A204.1 (cell line): ENCODE measurements around the gene CNIH3.
"Not testable (repeated sequence)": the region's sequence is repeated elsewhere in the genome, so short reads cannot be mapped to it uniquely, and the experiment has no call there.

Experiments
- FAIRE-seq: peaks from 2 replicates; lab custom pipeline; 2012; peaks lifted over from hg19 to GRCh38; lab: Jason Lieb, UNC

The CNIH3 gene

DNA sequence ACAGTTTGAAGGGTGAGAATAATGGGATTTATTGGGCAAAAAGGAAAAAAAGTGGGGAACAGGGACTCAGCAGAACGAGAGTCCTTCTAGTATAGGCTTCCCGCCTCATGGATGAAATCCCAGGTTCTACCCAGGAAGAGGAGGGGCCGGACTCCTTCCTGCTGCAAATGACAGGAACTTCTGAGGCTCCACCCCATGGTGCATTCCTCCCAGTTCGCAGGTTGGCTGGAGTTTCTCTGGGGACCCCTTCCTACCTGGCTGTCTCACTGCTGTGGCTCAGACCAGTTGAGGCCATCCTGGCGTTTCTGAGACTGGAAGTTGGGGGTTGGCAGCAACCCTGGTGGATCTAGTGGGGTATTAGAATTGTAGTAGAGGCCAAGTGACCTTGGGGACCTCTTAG, 27.5 kb downstream of the CNIH3 start:
- FAIRE-seq = no peak

DNA sequence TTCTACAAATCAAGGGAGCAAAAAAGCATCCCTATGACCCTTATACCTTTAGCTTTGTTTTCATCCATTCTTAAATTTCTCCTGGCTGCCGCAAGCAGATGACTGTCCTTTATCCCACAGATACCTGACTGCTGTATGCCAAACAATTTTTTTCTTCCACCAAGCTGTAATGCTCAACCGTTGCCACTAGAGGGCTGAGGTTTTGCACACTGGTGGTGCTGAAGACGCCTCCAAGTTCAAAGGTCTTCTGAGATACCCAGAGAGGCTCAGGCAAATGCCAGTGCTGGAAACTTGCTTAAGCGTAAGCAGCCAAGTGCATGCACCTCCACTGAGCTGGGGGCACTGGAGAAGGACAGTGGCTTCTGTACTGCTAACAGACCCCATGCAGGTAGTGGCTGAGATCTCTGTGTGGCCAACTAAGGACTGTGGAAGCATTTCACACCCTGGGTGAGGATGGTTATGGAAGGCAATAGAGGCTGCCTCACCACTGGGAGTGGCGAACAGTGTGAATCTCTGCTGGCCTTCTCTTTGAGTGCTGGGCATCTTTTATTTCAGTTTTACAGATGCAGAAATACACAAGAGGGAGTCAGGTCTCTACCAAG, 28.5 kb downstream of the CNIH3 start:
- FAIRE-seq = no peak

DNA sequence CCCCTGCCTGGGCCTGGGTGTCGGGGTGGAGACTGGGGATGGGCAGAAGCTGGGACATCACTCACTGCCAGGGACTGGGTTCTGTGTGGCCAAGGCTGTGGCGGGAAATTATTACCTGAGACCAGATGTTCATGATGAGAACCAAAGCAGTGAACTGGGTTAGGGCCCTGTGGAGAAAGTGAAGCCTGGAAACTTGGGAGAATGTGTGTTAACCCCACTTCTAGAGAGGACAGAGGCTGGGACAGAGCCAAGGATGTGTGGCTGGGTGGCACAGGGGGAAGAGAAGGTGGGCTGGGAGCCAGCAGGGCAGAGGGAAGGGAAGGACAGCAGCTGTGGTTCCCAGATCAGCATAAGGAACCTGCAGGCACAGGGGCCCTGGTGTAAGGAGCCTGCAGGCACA, 31.3 kb downstream of the CNIH3 start:
- no peak for FAIRE-seq

DNA sequence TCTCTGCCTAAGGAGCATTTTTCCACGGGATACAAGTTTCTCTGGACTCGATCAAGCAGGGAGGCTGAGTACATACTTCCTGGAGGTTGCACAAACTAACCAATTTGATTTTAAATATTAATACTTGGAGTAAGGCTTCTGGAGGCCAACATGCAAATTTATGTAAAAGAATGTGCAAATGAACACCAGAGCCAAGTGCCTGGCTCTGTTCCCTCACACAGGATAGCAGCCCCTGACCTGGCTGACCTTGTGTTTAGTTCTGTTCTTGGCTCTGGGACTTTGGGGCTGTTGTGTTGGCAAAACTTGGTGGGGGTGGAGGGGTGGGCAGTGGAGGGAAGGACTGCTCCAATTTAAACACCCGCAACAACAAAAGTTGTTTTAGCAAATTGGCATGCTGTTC, 34.2 kb downstream of the CNIH3 start:
- FAIRE-seq = no peak

DNA sequence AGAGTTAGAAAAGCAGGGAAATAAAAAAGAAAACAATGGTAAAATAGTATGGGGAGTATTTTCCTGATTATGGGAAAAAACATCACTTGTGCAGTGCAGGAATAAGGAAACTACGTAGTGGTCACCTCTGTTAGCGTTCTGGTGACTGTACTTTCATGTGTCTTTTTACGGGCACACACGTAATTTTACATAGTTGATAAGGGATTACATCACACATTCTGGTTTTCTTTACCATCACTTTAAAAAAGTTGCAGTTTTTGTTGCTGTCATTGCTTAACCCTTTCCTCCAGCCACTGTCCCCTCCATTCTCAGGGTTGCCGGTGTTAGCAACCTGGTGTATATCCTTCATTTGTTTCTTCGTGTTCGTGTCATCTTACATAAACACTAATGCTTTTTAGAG, 35.1 kb downstream of the CNIH3 start:
- no peak for FAIRE-seq

DNA sequence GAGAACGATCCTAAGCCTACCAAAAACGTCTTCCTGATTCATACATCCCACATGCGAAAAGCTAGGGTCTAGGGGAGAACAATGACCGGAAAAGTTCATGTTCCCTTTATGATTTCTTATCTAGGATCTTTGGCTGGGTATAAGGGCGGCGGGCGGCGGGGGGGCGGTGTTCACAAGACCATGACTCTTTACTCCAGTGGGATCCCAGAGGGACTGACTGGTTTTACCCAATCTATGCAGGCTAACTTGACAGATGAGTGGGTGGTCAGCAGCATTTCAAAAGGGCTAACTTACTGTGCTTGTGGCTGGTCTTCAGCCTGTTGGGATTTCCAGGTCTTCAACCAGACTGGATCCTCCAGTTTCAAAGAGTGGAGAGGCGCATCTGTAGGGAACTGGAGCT, 40.3 kb downstream of the CNIH3 start:
- no peak for FAIRE-seq

DNA sequence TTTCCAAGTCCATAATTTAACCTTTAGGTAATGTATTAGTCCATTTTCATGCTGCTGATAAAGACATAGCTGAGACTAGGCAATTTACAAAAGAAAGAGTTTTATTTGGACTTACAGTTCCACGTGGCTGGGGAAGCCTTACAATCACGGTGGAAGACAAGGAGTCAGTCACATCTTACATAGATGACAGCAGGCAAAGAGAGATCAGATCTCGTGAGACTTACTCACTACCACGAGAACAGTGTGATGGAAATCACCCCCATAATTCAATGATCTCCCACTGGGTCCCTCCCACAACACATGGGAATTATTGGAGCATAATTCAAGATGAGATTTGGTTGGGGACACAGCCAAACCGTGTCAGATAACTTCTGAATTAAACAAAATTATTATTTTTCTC, 44.0 kb downstream of the CNIH3 start:
- FAIRE-seq = no peak

DNA sequence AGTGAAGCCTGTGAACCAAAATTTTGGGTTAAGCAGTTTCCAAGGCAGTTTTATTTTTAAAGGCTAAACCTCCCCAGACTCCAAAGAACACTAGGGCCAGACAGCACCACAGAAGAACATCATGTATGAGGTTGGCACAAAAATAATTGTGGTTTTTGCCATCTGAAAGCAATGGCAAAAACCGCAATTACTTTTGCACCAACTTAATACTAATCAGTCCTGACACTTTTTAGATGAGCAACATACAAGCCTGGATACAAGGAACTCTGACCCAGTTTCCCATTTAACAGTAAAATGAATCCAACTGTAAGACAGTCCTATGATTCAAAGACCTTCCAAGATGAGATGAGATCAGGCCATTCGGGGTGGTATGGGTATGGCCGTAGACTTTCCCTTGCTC, 46.8 kb downstream of the CNIH3 start:
- no peak for FAIRE-seq

DNA sequence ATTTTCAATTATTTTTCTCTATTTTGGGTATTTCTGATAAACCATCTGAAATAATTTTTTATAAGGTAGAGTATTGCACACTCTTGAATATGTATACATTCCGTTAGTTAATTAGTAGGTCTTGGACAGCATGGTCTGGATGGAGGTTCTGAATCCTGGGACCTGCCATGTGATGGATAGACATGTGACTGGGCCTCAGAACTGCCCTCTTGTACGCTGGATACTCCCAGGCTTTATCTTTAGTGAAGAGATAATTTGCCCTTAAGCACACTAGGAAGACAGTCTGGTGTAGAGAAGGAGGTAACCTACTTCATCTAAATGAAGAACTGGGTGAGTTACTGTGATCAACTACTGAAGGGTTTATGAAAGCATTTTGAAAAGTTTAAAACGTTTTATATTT, 48.9 kb downstream of the CNIH3 start:
- no peak for FAIRE-seq

DNA sequence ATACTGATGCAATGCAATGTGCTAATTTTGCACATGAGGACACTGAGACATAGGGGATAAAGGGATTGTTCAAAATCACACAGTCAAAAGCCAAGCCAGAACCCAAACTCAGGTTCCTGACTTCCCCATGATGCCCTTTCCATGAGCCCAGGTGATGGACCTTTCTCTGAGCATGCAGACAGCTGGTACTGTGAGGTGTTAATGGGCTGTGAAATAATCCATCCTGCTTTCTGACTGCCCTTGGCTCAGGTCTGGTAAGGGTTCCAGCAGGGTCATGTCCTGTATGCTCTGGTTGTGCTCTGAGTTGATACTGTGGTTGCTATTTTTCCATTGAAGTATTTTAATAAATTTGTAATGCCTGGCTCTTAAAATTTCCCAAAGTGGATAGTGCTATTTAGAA, 50.0 kb downstream of the CNIH3 start:
- FAIRE-seq = no peak

DNA sequence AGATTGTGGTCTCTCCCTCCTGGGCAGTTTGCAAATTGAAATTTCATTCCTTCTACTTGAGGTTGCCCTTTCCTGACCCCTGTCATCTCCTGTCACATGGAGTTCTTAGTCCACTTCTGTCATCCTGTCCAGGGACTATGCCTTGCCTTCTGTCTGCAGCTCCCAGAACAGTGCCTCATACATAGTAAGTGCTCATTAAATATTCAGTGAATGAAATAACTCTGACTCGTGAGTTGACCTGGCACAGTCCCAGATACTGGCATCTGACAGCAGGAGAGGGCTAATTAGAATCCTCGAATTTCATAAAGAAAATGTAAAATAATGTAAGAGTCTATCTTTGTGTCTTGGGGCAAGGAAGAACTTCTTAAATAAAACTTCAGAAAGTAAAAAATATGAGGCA, 50.8 kb downstream of the CNIH3 start:
- no peak for FAIRE-seq

DNA sequence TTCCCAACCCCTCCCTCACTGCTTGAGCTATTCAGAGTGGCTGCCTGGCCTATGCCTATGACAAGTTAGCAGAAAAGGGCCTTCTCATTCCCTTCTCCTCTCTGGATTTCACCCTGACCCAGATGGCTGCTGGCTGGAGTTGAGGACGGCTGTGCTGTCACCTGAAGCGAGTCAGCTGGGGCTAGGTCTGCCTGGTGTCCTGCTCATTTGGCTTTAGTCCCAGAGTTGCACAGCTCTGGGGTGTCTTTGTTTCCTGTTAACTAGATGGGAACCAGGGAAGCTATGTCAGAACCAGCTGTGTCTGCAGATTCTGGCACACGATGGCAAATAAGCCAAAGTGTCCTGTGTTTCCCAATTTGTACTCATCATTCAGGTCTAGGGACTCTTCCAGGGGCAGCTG, 52.9 kb downstream of the CNIH3 start:
- no peak for FAIRE-seq

DNA sequence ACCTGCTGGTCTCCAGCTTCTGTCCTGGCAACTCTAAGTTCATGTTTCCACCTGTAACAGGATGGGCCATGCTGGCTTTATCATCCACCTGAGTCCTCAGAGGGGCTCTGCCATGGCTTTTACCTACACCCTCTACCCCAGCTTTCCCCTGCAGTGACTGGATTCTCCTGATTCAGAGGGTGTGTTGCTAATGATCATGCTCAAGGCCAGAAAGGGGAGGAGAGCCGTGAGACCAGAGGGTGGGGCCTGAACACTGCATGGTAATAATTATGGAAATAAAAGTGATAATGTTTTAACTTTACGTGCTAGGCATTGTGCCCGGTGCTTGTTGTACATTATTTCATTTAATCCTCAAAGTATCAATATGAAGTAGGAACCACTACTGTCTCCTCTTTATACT, 53.3 kb downstream of the CNIH3 start:
- no peak for FAIRE-seq

DNA sequence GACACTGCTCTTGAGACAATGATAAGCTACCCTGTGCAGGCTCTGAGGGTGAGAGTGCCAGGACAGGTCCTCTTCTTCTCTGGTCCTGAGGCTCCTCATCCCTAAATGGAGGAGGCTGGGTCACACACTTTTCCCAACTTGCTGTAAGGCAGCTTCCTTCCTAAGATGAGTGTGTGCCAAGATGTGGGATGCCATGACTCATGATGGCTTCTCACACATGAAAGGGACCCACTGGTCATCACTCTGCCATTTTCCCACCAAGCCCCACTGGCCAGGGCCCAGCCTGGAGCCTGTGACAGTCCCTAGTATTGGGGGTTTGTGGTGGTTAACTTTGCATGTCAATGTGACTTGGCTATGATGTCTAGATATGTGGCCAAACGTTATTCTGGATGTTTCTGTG, 54.4 kb downstream of the CNIH3 start:
- no peak for FAIRE-seq

DNA sequence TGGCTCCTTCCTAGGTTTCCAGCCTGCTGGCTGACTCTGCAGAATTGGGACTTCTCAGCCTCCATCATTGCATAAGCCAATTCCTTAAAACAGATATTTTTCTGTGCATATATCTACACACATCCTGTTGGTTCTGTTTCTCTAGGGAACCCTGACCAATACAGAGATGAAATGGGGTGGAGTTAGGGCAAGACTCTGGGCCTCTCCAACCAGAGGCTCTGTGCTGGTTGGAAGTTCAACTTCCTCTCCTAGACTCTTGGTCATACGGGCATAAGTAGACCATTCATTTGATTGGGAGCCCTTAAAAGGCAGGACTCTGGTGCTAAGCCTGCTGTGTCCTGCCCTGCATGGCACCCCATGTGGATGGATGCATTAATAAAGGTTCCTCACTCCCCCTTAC, 55.0 kb downstream of the CNIH3 start:
- FAIRE-seq = no peak

DNA sequence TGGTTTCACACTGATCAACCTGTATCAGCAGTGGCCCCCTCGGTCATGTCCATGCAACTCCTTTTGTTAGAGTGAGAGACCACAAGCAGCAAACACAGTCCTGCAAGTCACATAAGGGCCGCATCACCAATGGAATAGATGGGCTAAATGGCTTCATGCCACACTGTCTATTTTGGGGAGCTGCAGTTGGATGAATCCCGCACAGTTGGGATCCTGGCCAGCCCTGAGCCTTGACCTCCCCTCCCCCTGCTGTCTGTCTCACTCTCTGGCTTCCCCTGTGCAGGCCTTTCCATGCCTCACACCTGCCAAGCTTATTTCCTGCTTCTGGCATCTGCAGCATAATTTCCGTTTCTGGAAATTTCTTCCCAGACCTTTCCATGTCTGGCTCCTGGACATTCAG, 57.0 kb downstream of the CNIH3 start:
- FAIRE-seq = no peak

DNA sequence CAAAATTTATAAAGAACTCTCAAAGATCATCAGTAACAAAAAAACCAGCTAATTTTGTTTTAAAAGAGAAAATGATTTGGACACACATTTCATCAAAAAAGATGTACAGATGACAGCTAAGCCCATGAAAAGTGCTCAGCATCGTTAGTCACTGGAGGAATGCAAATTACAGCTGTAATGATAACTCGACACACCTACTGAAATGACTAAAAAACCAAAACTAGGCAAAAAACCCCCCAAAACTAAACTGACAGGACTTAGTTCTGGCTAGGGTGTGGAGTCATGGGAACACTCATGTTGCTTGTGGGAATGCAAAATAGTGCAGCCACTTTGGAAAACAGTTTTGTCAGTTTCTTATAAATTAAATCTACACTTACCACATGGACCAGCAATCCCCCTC, 59.5 kb downstream of the CNIH3 start:
- FAIRE-seq = no peak

DNA sequence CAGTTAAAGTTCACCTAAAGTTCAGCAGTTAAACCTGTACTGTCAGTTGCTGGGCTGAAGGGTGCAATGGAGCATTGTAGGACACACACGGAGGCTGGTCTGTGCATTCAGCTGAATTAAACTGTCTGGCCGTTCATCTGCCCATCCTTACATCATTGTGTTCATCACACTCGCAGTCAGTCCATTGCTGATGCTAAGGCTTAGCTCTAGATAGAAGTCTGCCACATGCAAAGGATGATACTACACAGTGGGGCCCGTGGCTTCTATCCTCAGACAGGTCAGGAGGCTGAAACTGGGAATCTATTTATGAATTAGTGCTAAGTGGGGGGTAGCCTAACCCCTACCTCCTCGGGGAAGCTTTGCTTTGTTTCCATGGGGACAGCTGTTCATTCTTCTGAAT, 60.4 kb downstream of the CNIH3 start:
- FAIRE-seq = no peak

DNA sequence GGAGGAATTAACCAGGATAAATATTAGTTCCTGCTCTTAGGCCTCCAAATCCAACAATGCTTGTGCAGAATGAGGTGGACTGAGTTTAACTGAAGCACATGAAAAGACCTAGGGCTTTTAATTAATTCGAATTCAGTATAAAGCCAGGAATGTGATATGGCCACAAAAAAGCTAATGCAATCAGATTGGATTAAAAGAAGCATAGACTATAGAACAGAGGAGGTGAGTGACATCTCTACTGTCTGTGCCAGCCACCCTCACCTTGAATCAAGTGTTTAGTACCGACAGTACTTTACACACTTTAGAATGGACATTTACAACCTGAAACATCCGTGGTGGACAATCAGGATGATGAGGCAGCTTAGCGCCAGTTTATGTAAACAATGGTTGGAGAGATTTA, 62.1 kb downstream of the CNIH3 start:
- no peak for FAIRE-seq

DNA sequence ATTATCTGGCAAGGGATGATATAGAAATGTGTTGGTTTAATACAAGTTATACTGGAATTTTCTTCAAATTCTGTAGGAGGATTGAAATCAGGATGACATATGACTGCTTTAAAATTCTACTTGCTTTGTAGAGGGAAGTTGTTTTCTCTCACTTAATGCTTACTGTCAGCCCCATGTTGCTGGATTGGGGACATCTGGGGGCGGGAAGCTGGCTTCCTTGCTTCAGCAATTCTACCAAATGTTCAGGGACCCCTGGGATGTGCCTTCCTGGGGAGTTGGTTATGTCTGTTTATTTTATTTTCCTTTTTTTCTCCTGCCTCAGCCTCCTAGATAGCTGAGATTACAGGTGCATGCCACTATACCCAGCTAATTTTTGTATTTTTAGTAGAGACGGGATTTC, 63.5 kb downstream of the CNIH3 start:
- FAIRE-seq = no peak

DNA sequence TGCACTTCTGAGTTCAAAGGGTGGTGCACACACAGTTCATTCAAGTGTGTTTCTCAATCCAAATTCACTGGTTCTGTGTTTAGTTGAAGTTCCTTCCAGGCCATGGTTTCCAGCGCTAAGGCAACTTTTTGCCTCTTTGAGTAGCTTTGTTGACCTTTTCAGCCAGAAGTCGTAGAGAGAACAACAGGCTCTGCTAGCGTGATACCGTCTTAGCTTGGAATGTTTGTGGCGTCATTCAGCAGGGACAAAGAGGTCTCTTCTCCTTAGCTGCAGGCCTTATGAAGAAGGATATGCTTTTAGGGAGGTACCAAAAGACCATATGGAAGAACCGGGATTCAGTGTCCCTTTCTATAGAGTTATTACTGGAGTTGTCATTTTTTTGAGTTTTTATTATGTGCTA, 65.7 kb downstream of the CNIH3 start:
- FAIRE-seq = no peak

DNA sequence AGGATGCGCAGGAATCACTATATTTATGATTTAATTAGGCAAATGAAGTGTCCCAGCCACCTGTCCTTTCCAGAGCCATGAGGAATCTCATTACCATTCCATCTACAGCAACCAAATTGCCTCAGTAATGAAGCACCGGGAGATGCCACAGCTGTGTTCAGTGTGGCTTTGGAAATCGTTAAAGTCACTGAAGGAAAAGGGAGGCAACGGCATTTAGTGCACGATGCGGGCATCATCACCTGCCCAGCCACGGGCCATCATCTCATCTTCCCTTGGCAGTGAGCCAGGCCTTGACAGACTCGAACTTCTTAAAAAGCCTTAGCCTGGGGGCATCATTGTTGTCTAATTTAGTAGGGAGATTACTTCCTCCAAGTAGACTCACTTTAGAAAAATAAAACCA, 67.8 kb downstream of the CNIH3 start:
- FAIRE-seq = no peak

DNA sequence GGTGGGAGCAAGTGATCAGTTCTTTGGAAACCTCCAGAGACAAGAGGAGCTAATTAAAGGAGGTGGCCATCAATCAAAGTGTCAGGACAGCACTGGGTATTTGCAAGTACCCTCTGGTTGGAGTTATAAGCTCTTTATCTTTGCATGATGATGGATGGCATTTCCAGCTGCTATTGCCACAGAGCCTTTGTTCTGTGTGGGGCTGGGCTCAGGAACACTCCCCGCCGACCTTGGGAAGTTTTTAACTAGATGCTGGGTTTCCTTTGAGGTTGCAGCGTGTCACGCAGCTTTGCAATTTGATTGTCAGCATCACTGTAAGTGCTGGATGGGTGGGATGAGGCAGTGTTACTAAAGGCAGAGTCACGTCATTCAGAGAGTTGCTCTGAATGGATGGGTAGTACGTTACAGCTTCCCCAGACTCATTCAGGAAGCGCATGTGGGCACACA, 68.9 kb downstream of the CNIH3 start:
- FAIRE-seq = no peak

DNA sequence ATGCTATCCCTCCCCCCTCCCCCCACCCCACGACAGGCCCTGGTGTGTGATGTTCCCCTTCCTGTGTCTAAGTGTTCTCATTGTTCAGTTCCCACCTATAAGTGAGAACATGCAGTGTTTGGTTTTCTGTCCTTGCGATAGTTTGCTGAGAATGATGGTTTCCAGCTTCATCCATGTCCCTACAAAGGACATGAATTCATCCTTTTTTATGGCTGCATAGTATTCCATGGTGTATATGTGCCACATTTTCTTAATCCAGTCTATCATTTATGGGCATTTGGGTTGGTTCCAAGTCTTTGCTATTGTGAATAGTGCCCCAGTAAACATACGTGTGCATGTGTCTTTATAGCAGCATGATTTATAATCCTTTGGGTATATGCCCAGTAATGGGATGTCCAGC, 70.0 kb downstream of the CNIH3 start:
- not testable (repeated sequence) for FAIRE-seq

DNA sequence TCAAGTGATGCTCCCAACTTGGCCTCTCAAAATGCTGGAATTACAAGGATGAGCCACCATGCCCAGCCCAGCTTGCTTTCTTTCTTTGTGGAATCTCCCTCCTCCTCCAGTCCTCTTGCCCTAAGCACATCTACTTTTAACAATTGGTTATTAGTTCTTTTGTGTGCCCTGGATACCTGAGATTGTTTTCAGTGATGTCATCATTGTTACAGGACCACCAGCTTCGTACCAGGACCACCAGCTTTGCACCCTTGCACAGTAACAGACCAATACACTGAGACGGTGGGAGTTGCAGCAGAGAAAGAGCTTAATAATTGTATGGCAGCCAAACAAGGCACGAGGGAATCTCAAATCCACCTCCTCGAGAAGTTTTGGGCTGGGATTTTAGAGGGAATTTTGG, 71.3 kb downstream of the CNIH3 start:
- FAIRE-seq = no peak
